NCI-H187 treated with DMSO at 0.1 percent for 48 hours (cell line): ENCODE measurements around the gene PGGHG.
"Not testable (repeated sequence)": the region's sequence is repeated elsewhere in the genome, so short reads cannot be mapped to it uniquely, and the experiment has no call there.

Experiments used
- DNase-seq: peaks from one replicate; lab custom pipeline; 2025; lab: John Stamatoyannopoulos, UW

The PGGHG gene

GRCh38 chr11:288478-289397, at the start of gene PGGHG:
Gene PGGHG, plus strand, starts transcription at chr11:289126. Its CDS starts 691 bp downstream, at chr11:289817.
- DNase-seq = no peak

- no peak for DNase-seq
Observed at GRCh38 chr11:240315-240714, 48.6 kb upstream of the PGGHG start.

- DNase-seq = no peak
Observed at GRCh38 chr11:241634-242033, 47.3 kb upstream of the PGGHG start.

GRCh38 chr11:244376-244775, 44.5 kb upstream of the PGGHG start:
- no peak for DNase-seq

- DNase-seq = no peak
Observed at GRCh38 chr11:249062-249461, 39.9 kb upstream of the PGGHG start.

GRCh38 chr11:250274-250673, 38.7 kb upstream of the PGGHG start:
- no peak for DNase-seq

GRCh38 chr11:250740-251299, 38.1 kb upstream of the PGGHG start:
- DNase-seq = no peak

- DNase-seq = no peak
Observed at GRCh38 chr11:251550-251949, 37.4 kb upstream of the PGGHG start.

GRCh38 chr11:252666-253065, 36.3 kb upstream of the PGGHG start:
- no peak for DNase-seq

- no peak for DNase-seq
Observed at GRCh38 chr11:253160-253885, 35.6 kb upstream of the PGGHG start.

- DNase-seq = no peak
Observed at GRCh38 chr11:253886-254270, 35.0 kb upstream of the PGGHG start.

- DNase-seq = no peak
Observed at GRCh38 chr11:255176-255575, 33.8 kb upstream of the PGGHG start.

- no peak for DNase-seq
Observed at GRCh38 chr11:255816-256215, 33.1 kb upstream of the PGGHG start.

GRCh38 chr11:256952-257737, 31.8 kb upstream of the PGGHG start:
- no peak for DNase-seq

GRCh38 chr11:257766-258493, 31.0 kb upstream of the PGGHG start:
- no peak for DNase-seq

- no peak for DNase-seq
Observed at GRCh38 chr11:259413-259812, 29.5 kb upstream of the PGGHG start.

- DNase-seq = no peak
Observed at GRCh38 chr11:261624-262023, 27.3 kb upstream of the PGGHG start.

- DNase-seq = no peak
Observed at GRCh38 chr11:266676-267439, 22.1 kb upstream of the PGGHG start.

- DNase-seq = no peak
Observed at GRCh38 chr11:267491-267994, 21.4 kb upstream of the PGGHG start.

- DNase-seq = not testable (repeated sequence)
Observed at GRCh38 chr11:268716-269145, 20.2 kb upstream of the PGGHG start.
